MM.1S (cell line): Measurements from ENCODE around the gene POLR1A.

Experiments used
- CTCF ChIP-seq: fragments of 300-600 bp; sonication (generic); IDR thresholded peaks from 2 replicates; pipeline ENCODE4 v1.5.1; 2016; ENCODE audit warnings: antibody characterized with exemption, low read length, mixed read lengths
- EZH2 ChIP-seq: fragments of 300-600 bp; sonication (generic); optimal IDR thresholded peaks from 2 replicates; pipeline ENCODE3; 2017; ENCODE audit warnings: low read depth, mild to moderate bottlenecking, antibody characterized with exemption, low read length, mixed read lengths
- EZH2phosphoT487 ChIP-seq: fragments of 300-600 bp; sonication (generic); IDR thresholded peaks from 2 replicates; pipeline ENCODE4 v1.6.1; 2018; ENCODE audit warnings: antibody characterized with exemption, low read length

GRCh38 chr2:86069783-86070339 is 35.8 kb downstream of the POLR1A start:
- TF ChIP-seq EZH2phosphoT487 (no peak), CTCF (no peak), EZH2 (no peak)
